Ascending aorta (tissue), 2 donors: ENCODE data around the gene MYZAP. TPM values are rescaled to one million over a fixed set of nuclear protein-coding genes. Genes with fewer than 3 reads are reported as not detected.

Experiments
- DNase-seq, 2 donors: peaks; one replicate each; pipeline ENCODE4 v3.0.0-alpha.2; 2019; ENCODE audit warnings: low spot score in 2 of 2
- H3K27ac ChIP-seq, 2 donors: fragments of 200-600 bp; sonication (generic); one replicate each; pipeline ENCODE4 v1.5.1; 2016 to 2017; ENCODE audit warnings: mild to moderate bottlenecking in 1 of 2
- H3K27me3 ChIP-seq: fragments of 200-600 bp; sonication (generic); one replicate; pipeline ENCODE4 v1.5.1; 2017
- H3K36me3 ChIP-seq, 2 donors: fragments of 200-600 bp; sonication (generic); one replicate each; pipeline ENCODE4 v1.5.1; 2016
- H3K4me1 ChIP-seq, 2 donors: fragments of 200-600 bp; sonication (generic); one replicate each; pipeline ENCODE4 v1.5.1; 2016 to 2017; ENCODE audit warnings: mild to moderate bottlenecking in 1 of 2
- H3K4me3 ChIP-seq, 2 donors: fragments of 200-600 bp; sonication (generic); one replicate each; pipeline ENCODE4 v1.5.1; 2016 to 2017; ENCODE audit warnings: mild to moderate bottlenecking in 1 of 2
- H3K9me3 ChIP-seq, 2 donors: fragments of 200-600 bp; sonication (generic); one replicate each; pipeline ENCODE4 v1.5.1; 2016
- CTCF ChIP-seq, 3 experiments: fragments of 200-600 bp in 2 of 3; fragments of 450-650 bp in 1 of 3; sonication (generic) in 2 of 3; IDR thresholded peaks; one replicate each; pipeline ENCODE4 v1.5.1; 2016 to 2019; ENCODE audit warnings: antibody characterized with exemption in 3 of 3, mild to moderate bottlenecking in 1 of 3, moderate library complexity in 1 of 3
- intact Hi-C: fragments of 100-400 bp; cut with DNase I; formaldehyde crosslinking; loops from one replicate; pipeline ENCODE4 v1.15.1; 2023
- total RNA-seq: library from RNA; depleted of rRNA; stranded (reverse); fragments of >200 nt; gene quantifications from one replicate; pipeline ENCODE4 v1.1.0, GENCODE V29; 2016

MYZAP gene
- total RNA-seq, 1 donor from 2014 or later = 7.6 TPM

- no peaks in the 10 kb centered on the region for H3K27me3 ChIP-seq
- peak overlapping the region in 1 of 2 donors; percentile 29 for H3K27ac ChIP-seq
- H3K4me1 ChIP-seq = peaks cover 0 to 4% of the 10 kb centered on the region in 2 donors
- peak; percentile 55 to 76 (median 70) for TF ChIP-seq CTCF (IDR thresholded peaks at IDR 0.05)
- peak overlapping the region in 1 of 2 donors; percentile 20 for H3K4me3 ChIP-seq
- intact Hi-C loops = loop anchor here (1.0 to 5.0 kb wide), 4 partner anchors 39 to 399 kb away; partner anchors contain the start of gene POLR2M
- no peaks in the 10 kb centered on the region for H3K9me3 ChIP-seq
- DNase-seq = peak in 1 of 2 donors; percentile 73
- no peaks in the 10 kb centered on the region for H3K36me3 ChIP-seq
Observed at GRCh38 chr15:57667171-57667849, 75.6 kb downstream of the MYZAP start.

- Histone ChIP-seq H3K9me3 (no peaks in the 10 kb centered on the region), H3K4me1 (peaks cover 0 to 4% of the 10 kb centered on the region in 2 donors), H3K27me3 (no peaks in the 10 kb centered on the region), H3K4me3 (no peak overlapping the region), H3K36me3 (no peaks in the 10 kb centered on the region), H3K27ac (no peak overlapping the region)
- no peak for DNase-seq
- intact Hi-C loops = loop anchor here (5.0 kb wide), 1 partner anchor 64 kb away; no protein-coding TSS in a partner anchor
- no peak for TF ChIP-seq CTCF (IDR thresholded peaks at IDR 0.05)
Observed at GRCh38 chr15:57668016-57668415, 76.3 kb downstream of the MYZAP start.

DNA sequence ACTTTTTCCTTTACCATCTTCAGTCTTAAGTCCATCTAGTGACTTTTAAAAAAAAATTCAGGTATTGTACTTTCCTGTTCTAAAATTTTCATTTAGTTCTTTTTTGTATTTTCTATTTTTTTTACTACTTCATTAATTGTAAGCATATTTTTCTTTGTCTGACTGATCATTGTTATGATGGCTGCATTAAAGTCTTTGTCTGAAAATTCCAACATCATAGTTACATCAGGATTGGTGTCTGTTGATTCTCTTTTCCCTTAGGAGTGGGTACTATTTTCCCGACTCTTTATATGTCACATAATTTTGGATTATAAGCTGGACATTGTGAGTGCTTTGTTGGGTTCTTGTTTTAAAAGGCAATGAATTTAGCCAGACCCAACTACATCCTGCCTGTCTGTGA is 79.9 kb downstream of the MYZAP start:
- no peak overlapping the region for H3K4me3 ChIP-seq
- no peak for TF ChIP-seq CTCF (IDR thresholded peaks at IDR 0.05)
- H3K4me1 ChIP-seq = peaks cover 0 to 4% of the 10 kb centered on the region in 2 donors
- H3K36me3 ChIP-seq = no peaks in the 10 kb centered on the region
- H3K27me3 ChIP-seq = no peaks in the 10 kb centered on the region
- no peak overlapping the region for H3K27ac ChIP-seq
- H3K9me3 ChIP-seq = no peaks in the 10 kb centered on the region
- intact Hi-C loops = no loop called here
- DNase-seq = no peak

GRCh38 chr15:57675481-57676181 is 83.9 kb downstream of the MYZAP start:
- DNase-seq = no peak
- intact Hi-C loops = no loop called here
- TF ChIP-seq CTCF (IDR thresholded peaks at IDR 0.05) = no peak
- Histone ChIP-seq H3K4me1 (peaks cover 0 to 5% of the 10 kb centered on the region in 2 donors), H3K36me3 (no peaks in the 10 kb centered on the region), H3K27me3 (no peaks in the 10 kb centered on the region), H3K27ac (no peak overlapping the region), H3K4me3 (no peak overlapping the region), H3K9me3 (no peaks in the 10 kb centered on the region)

DNA sequence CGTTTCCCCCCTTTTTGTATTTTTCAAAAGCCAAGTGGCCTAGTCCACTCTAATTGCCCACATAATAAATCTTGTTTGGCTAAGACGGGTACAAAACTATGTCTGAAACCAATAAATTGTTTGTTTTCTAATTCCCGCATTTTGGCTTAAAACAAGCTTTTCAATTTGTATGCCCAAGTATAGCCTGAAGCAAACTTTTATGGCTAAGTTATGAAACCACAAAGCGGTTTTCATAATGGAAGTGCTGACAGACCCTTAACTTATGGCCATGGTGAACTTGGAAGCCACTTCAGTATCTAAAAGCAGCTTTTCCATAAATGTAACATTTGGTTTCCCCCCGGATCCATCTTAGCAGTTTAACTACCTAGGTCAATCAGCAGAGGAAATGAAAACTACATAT is 84.9 kb downstream of the MYZAP start:
- TF ChIP-seq CTCF (IDR thresholded peaks at IDR 0.05) = no peak
- intact Hi-C loops = no loop called here

More for the DNA sequence above, 84.9 kb downstream of the MYZAP start:
- no peak for DNase-seq
- H3K9me3 ChIP-seq = no peaks in the 10 kb centered on the region
- H3K27ac ChIP-seq = no peak overlapping the region
- no peaks in the 10 kb centered on the region for H3K36me3 ChIP-seq
- H3K4me3 ChIP-seq = no peak overlapping the region
- no peaks in the 10 kb centered on the region for H3K27me3 ChIP-seq
- peaks cover 0 to 5% of the 10 kb centered on the region in 2 donors for H3K4me1 ChIP-seq
